Endodermal cell (in vitro differentiated cells): Measurements from ENCODE around the gene KANSL1L. TPM values are rescaled to one million over a fixed set of nuclear protein-coding genes. Genes with fewer than 3 reads are reported as not detected.

Source experiments
- DNase-seq: peaks from one replicate; pipeline ENCODE4 v3.0.0-alpha.2; 2017
- H3K27ac ChIP-seq: 2 replicates; pipeline ENCODE4 v1.5.1; 2013; ENCODE audit warnings: mild to moderate bottlenecking, low read depth, low read length, moderate library complexity
- H3K27me3 ChIP-seq: 2 replicates; pipeline ENCODE4 v1.6.1; 2013; ENCODE audit warnings: mild to moderate bottlenecking, low read length, moderate library complexity; ENCODE audit not compliant: insufficient read depth, control insufficient read depth, poor library complexity, severe bottlenecking
- H3K36me3 ChIP-seq: 2 replicates; pipeline ENCODE4 v1.7.0; 2013; ENCODE audit warnings: mild to moderate bottlenecking, low read length, moderate library complexity; ENCODE audit not compliant: control insufficient read depth, insufficient read depth
- H3K4me1 ChIP-seq: one replicate; pipeline ENCODE4 v1.7.0; 2013; ENCODE audit warnings: low read length; ENCODE audit not compliant: control insufficient read depth, insufficient read depth
- H3K4me3 ChIP-seq: 2 replicates; pipeline ENCODE4 v1.5.1; 2013; ENCODE audit warnings: mild to moderate bottlenecking, low read length, moderate library complexity
- H3K9ac ChIP-seq: 2 replicates; pipeline ENCODE4 v1.6.1; 2013; ENCODE audit warnings: mild to moderate bottlenecking, low read length, moderate library complexity; ENCODE audit not compliant: poor library complexity, severe bottlenecking; ENCODE audit errors: extremely low read depth
- H3K9me3 ChIP-seq: 2 replicates; pipeline ENCODE4 v1.6.1; 2013; ENCODE audit warnings: mild to moderate bottlenecking, low read length, moderate library complexity; ENCODE audit not compliant: control insufficient read depth
- H3K27ac Mint-ChIP-seq: 2 replicates; pipeline ENCODE4 v1.8.0; 2020; ENCODE audit warnings: mixed read lengths
- H3K27me3 Mint-ChIP-seq: 2 replicates; pipeline ENCODE4 v1.8.0; 2021; ENCODE audit warnings: mild to moderate bottlenecking, mixed read lengths; ENCODE audit not compliant: insufficient read depth
- H3K36me3 Mint-ChIP-seq: 2 replicates; pipeline ENCODE4 v1.8.0; 2020; ENCODE audit warnings: low read depth, mixed read lengths
- H3K4me1 Mint-ChIP-seq: 2 replicates; pipeline ENCODE4 v1.8.0; 2020; ENCODE audit warnings: mixed read lengths
- H3K4me3 Mint-ChIP-seq: 2 replicates; pipeline ENCODE4 v1.8.0; 2020; ENCODE audit warnings: mild to moderate bottlenecking, moderate library complexity, mixed read lengths
- H3K9me3 Mint-ChIP-seq: 2 replicates; pipeline ENCODE4 v1.8.0; 2020; ENCODE audit warnings: mild to moderate bottlenecking, mixed read lengths
- CTCF ChIP-seq: fragments of 200-600 bp; sonication (generic); conservative IDR thresholded peaks from 2 replicates; pipeline ENCODE4 v1.5.0; 2021; ENCODE audit warnings: antibody characterized with exemption, mild to moderate bottlenecking
- WGBS, 2 experiments: methylation state at CpG; one replicate each; pipeline versions ENCODE4 v1.1.5 to v1.1.7; 2013; ENCODE audit warnings: missing lambda C conversion rate in 2 of 2, mixed read lengths in 1 of 2; ENCODE audit not compliant: insufficient coverage in 1 of 2, insufficient read length in 1 of 2; 5-methylcytosine and 5-hydroxymethylcytosine counted together
- total RNA-seq, 2 donors: library from RNA; stranded (reverse); fragmentation: NEBNext Ultra II Directional in 1 of 2; extraction: Animal tissue kit (Norgen Biotek cat#: 25700) in 1 of 2; gene quantifications; 2 replicates in 1 of 2; 3 replicates in 1 of 2; pipeline ENCODE4 v1.2.1, GENCODE V29; 2021

The KANSL1L gene
- total RNA-seq, 2 donors from 2014 or later: 26.6 to 31.3 TPM

- peaks cover 2% of the 10 kb centered on the region for H3K4me1 ChIP-seq
- DNase-seq: no peak
- no peak for TF ChIP-seq CTCF
- H3K9me3 ChIP-seq: no peaks in the 10 kb centered on the region
- Mint-ChIP-seq H3K4me1 (peaks cover 19% of the 10 kb centered on the region), H3K27ac (peak overlapping the region; percentile 99), H3K4me3 (peak overlapping the region; percentile 93), H3K27me3 (no peaks in the 10 kb centered on the region), H3K36me3 (no peaks in the 10 kb centered on the region), H3K9me3 (no peaks in the 10 kb centered on the region)
- no peaks in the 10 kb centered on the region for H3K36me3 ChIP-seq
- peak overlapping the region; percentile 93 for H3K9ac ChIP-seq
- peak overlapping the region; percentile 98 for H3K27ac ChIP-seq
- no peaks in the 10 kb centered on the region for H3K27me3 ChIP-seq
- peak overlapping the region; percentile 96 for H3K4me3 ChIP-seq
- 0% methylated on average over 2 to 6 of the region's 6 CpGs for WGBS, 2 experiments
These were observed 1.1 kb downstream of the KANSL1L start for GRCh38 chr2:210170196-210170445.

- Histone ChIP-seq H3K4me1 (peaks cover 2% of the 10 kb centered on the region), H3K27ac (peak overlapping the region; percentile 98), H3K9me3 (no peaks in the 10 kb centered on the region), H3K27me3 (no peaks in the 10 kb centered on the region), H3K36me3 (no peaks in the 10 kb centered on the region), H3K9ac (peak overlapping the region; percentile 93), H3K4me3 (peak overlapping the region; percentile 96)
- H3K27ac Mint-ChIP-seq: peak overlapping the region; percentile 99
- 14 to 45% methylated on average over 2 to 5 of the region's 6 CpGs for WGBS, 2 experiments
- H3K36me3 Mint-ChIP-seq: no peaks in the 10 kb centered on the region
- H3K9me3 Mint-ChIP-seq: no peaks in the 10 kb centered on the region
- peak overlapping the region; percentile 93 for H3K4me3 Mint-ChIP-seq
- no peaks in the 10 kb centered on the region for H3K27me3 Mint-ChIP-seq
- TF ChIP-seq CTCF: no peak
- DNase-seq: no peak
- peaks cover 19% of the 10 kb centered on the region for H3K4me1 Mint-ChIP-seq
These were observed 1.6 kb downstream of the KANSL1L start for GRCh38 chr2:210169516-210170195.

GRCh38 chr2:210167227-210167626 is 4.0 kb downstream of the KANSL1L start:
- H3K4me1 Mint-ChIP-seq: peaks cover 23% of the 10 kb centered on the region
- H3K4me3 ChIP-seq: no peak overlapping the region
- 91% methylated on average over 1 of the region's 1 CpG; no CpG with 5 or more reads in 1 of the 2 experiments for WGBS, 2 experiments

More at GRCh38 chr2:210167227-210167626, 4.0 kb downstream of the KANSL1L start:
- Mint-ChIP-seq H3K9me3 (no peaks in the 10 kb centered on the region), H3K27me3 (no peaks in the 10 kb centered on the region), H3K27ac (no peak overlapping the region), H3K4me3 (no peak overlapping the region), H3K36me3 (no peaks in the 10 kb centered on the region)
- peaks cover 2% of the 10 kb centered on the region for H3K4me1 ChIP-seq
- no peaks in the 10 kb centered on the region for H3K9me3 ChIP-seq
- no peak for DNase-seq
- H3K36me3 ChIP-seq: no peaks in the 10 kb centered on the region
- TF ChIP-seq CTCF: no peak
- no peaks in the 10 kb centered on the region for H3K27me3 ChIP-seq
- no peak overlapping the region for H3K9ac ChIP-seq
- no peak overlapping the region for H3K27ac ChIP-seq
